Measurements from ENCODE around the gene TRERF1. TPM values are rescaled to one million over a fixed set of nuclear protein-coding genes. Genes with fewer than 3 reads are reported as not detected.

TRERF1 gene
- total and polyA plus RNA-seq, 7 donors: 0.21 to 0.99 (median 0.44) TPM

DNA sequence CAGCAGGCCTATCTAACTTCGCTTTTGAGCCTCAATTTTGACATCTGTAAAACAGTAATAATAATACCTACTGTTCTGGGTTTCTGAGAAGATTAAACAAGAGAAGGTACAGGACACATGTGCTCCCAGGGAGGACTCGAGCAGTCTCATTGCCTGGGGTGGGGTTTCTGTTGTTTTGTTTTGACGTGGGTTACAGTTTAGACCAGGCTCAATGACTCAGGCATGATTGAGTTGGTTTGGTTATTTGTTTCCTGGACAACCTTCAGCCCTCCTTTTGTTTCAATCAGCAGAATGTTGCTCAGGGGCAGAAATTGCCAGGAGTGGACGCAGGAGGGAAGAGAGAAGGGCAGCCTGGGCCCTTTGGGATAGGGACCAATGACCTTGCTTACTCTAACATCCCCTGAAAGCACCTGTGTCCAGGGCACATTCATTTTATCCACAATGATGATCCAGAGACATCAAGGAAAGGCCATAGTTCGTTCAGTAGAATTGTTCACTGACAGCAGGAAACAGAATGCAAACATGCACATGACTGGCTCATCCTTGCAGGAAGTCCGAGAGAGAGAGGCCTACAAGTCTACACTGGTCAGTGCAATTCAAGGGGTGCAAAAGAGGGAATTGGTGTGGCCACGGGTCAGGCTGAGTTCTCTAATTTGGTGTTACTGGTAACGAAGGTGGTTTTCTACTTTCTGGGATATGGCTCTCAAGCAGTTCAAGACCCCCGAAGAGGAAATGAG, 159.6 kb downstream of the TRERF1 start:
- no peak overlapping the region for H3K4me3 ChIP-seq
- no peak overlapping the region for H3K27ac ChIP-seq
- H3K9me3 ChIP-seq: no peaks in the 10 kb centered on the region
- no peaks in the 10 kb centered on the region for H3K27me3 ChIP-seq (ENCODE audit: insufficient read depth in 3 of 3, low read length in 2 of 3)
- intact Hi-C loops (cut with DNase I): no loop called here
- DNase-seq (no peak), ATAC-seq (no peak)
- no peak for TF ChIP-seq CTCF (IDR thresholded peaks at IDR 0.05)
- H3K4me1 ChIP-seq: no peaks in the 10 kb centered on the region
- no peaks in the 10 kb centered on the region for H3K36me3 ChIP-seq (ENCODE audit: insufficient read depth in 1 of 2, low read depth in 1 of 2)
- WGBS, 3 donors: 89 to 94% (median 91%) methylated on average over 9 of the region's 9 CpGs

GRCh38 chr6:42287756-42288155, 164.0 kb downstream of the TRERF1 start:
- Histone ChIP-seq H3K9me3 (no peaks in the 10 kb centered on the region), H3K36me3 (ENCODE audit: insufficient read depth in 1 of 2, low read depth in 1 of 2) (no peaks in the 10 kb centered on the region), H3K27me3 (ENCODE audit: insufficient read depth in 3 of 3, low read length in 2 of 3) (no peaks in the 10 kb centered on the region), H3K27ac (no peak overlapping the region), H3K4me1 (no peaks in the 10 kb centered on the region), H3K4me3 (no peak overlapping the region)
- intact Hi-C loops (cut with DNase I): no loop called here
- DNase-seq: no peak
- 78 to 87% (median 81%) methylated on average over 2 of the region's 2 CpGs for WGBS, 3 donors
- TF ChIP-seq CTCF (IDR thresholded peaks at IDR 0.05): no peak
- ATAC-seq: no peak

DNA sequence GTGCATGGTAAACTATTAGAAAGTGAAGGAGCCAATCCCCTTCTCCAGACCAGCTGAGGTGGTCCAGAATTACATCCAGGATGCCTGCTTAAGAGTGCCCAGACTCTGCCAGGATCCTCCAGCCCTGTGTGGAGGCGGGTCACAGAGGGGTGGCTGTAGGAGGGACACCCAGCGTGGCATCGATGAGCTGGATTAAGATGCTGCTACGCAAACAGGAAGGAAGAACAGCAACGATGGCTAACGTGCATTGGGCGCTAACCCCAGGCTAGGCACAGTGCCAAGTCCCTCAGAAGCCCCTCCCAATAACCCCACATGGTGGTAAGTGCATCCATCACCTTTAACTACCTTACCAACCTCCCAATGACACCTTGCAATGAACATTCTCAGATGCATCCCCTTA, 170.2 kb downstream of the TRERF1 start:
- no peak for TF ChIP-seq CTCF (IDR thresholded peaks at IDR 0.05)
- no peaks in the 10 kb centered on the region for H3K36me3 ChIP-seq (ENCODE audit: insufficient read depth in 1 of 2, low read depth in 1 of 2)
- H3K27me3 ChIP-seq (ENCODE audit: insufficient read depth in 3 of 3, low read length in 2 of 3): no peaks in the 10 kb centered on the region
- ATAC-seq (no peak), DNase-seq (no peak)
- no peak overlapping the region for H3K27ac ChIP-seq
- no peak overlapping the region for H3K4me3 ChIP-seq
- intact Hi-C loops (cut with DNase I): no loop called here
- WGBS, 3 donors: 60 to 65% (median 64%) methylated on average over 7 of the region's 7 CpGs
- no peaks in the 10 kb centered on the region for H3K9me3 ChIP-seq
- peaks cover 6% of the 10 kb centered on the region for H3K4me1 ChIP-seq

DNA sequence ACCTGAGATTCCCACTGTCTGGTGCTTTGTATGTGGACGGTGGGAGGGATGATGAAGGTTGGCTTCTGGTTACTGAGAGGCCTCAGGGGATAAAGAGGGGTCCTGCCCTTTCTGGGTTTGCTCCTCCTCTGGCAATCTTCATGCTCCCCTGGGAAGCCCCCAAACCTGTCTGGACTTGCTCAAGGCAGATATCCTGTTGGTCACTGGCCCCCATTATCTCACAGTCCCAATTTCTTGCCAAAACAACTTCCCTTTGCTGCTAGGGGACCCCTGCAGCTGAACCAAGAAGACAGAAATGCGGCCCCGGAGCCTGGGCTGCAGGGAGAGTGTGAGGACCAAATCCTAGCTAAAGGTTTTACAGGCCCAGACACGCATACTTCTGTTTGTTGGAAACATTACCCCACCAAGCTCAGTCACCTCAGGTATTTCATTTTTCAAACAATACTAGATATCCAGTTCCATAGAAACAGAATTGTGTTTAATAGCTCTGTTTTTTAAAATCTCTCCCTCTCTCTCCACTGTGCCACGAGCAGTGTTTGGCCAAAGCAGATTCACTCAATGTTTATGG, 170.7 kb downstream of the TRERF1 start:
- Histone ChIP-seq H3K4me3 (no peak overlapping the region), H3K9me3 (no peaks in the 10 kb centered on the region), H3K27me3 (ENCODE audit: insufficient read depth in 3 of 3, low read length in 2 of 3) (no peaks in the 10 kb centered on the region), H3K4me1 (peaks cover 6% of the 10 kb centered on the region), H3K36me3 (ENCODE audit: insufficient read depth in 1 of 2, low read depth in 1 of 2) (no peaks in the 10 kb centered on the region), H3K27ac (no peak overlapping the region)
- TF ChIP-seq CTCF (IDR thresholded peaks at IDR 0.05): no peak
- DNase-seq: no peak
- ATAC-seq: no peak
- WGBS, 3 donors: 81 to 87% (median 85%) methylated on average over 5 of the region's 5 CpGs
- intact Hi-C loops (cut with DNase I): no loop called here
